NCI-H2227 (cell line): Measurements from ENCODE around the gene PSMG3.

ENCODE experiments used
- DNase-seq: peaks from one replicate; lab custom pipeline; 2025; ENCODE audit not compliant: unreplicated experiment; lab: John Stamatoyannopoulos, UW

Gene PSMG3

GRCh38 chr7:1569833-1570632 is at the start of gene PSMG3:
PSMG3 (minus strand) TSS chr7:1570032; CDS start chr7:1569339, 693 bp downstream.
- DNase-seq: peak; percentile 94

- no peak for DNase-seq
Measured at GRCh38 chr7:1618475-1618874, 48.6 kb upstream of the PSMG3 start.

GRCh38 chr7:1617957-1618356 is 48.1 kb upstream of the PSMG3 start:
- no peak for DNase-seq

- no peak for DNase-seq
Measured at GRCh38 chr7:1616741-1617140, 46.9 kb upstream of the PSMG3 start.

GRCh38 chr7:1611708-1612241 is 41.9 kb upstream of the PSMG3 start:
- DNase-seq: no peak

GRCh38 chr7:1610678-1611302 is 41.0 kb upstream of the PSMG3 start:
- no peak for DNase-seq

- no peak for DNase-seq
Measured at GRCh38 chr7:1610013-1610677, 40.3 kb upstream of the PSMG3 start.

GRCh38 chr7:1609023-1609422 is 39.2 kb upstream of the PSMG3 start:
- no peak for DNase-seq

- DNase-seq: no peak
Measured at GRCh38 chr7:1608318-1608717, 38.5 kb upstream of the PSMG3 start.

GRCh38 chr7:1607696-1608095 is 37.9 kb upstream of the PSMG3 start:
- DNase-seq: no peak

- no peak for DNase-seq
Measured at GRCh38 chr7:1607001-1607400, 37.2 kb upstream of the PSMG3 start.

- DNase-seq: no peak
Measured at GRCh38 chr7:1604383-1604782, 34.6 kb upstream of the PSMG3 start.

- DNase-seq: no peak
Measured at GRCh38 chr7:1603346-1604225, 33.8 kb upstream of the PSMG3 start.

- no peak for DNase-seq
Measured at GRCh38 chr7:1602386-1602785, 32.6 kb upstream of the PSMG3 start.

GRCh38 chr7:1601956-1602355 is 32.1 kb upstream of the PSMG3 start:
- no peak for DNase-seq

- no peak for DNase-seq
Measured at GRCh38 chr7:1599640-1600395, 30.0 kb upstream of the PSMG3 start.

- DNase-seq: no peak
Measured at GRCh38 chr7:1598961-1599639, 29.3 kb upstream of the PSMG3 start.

GRCh38 chr7:1598286-1598685 is 28.5 kb upstream of the PSMG3 start:
- DNase-seq: no peak

GRCh38 chr7:1597791-1598190 is 28.0 kb upstream of the PSMG3 start:
- DNase-seq: no peak
